Esophagus squamous epithelium (tissue), 4 donors: ENCODE measurements around the gene DNAJA4.

Experiments
- POLR2A ChIP-seq, 4 donors: fragments of 450-650 bp; IDR thresholded peaks; one replicate each; pipeline ENCODE4 v1.6.1; 2017; ENCODE audit warnings: antibody characterized with exemption in 4 of 4, mild to moderate bottlenecking in 4 of 4, moderate library complexity in 3 of 4
- TF ChIP-seq, protein P1 (sequence below), 6 experiments: fragments of 450-650 bp in 4 of 6; fragments of 200-600 bp in 2 of 6; sonication (generic) in 2 of 6; IDR thresholded peaks; one replicate each; pipeline ENCODE4 v1.5.1; 2016 to 2019; ENCODE audit warnings: antibody characterized with exemption in 6 of 6, mild to moderate bottlenecking in 4 of 6, moderate library complexity in 4 of 6

DNA sequence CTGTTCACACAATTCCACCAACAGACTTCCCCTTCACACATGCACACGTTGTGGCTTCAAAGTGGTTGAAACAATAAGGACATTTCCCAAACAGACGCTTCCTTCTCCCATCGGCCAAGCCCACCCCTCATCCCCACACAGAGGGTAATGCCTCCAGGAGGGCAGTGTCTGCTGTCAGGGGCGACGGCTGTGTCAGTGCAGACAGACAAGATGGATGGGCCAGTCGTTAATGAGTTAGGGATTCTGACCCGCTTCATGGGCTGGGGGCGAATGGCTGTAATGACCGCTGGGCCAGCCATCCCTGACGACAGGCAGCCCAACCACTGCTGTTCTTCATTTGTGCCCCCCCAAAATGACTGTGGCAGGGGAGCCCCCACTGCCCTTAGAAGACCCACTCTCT is 55.2 kb downstream of the DNAJA4 start:
- TF ChIP-seq, protein P1, sequence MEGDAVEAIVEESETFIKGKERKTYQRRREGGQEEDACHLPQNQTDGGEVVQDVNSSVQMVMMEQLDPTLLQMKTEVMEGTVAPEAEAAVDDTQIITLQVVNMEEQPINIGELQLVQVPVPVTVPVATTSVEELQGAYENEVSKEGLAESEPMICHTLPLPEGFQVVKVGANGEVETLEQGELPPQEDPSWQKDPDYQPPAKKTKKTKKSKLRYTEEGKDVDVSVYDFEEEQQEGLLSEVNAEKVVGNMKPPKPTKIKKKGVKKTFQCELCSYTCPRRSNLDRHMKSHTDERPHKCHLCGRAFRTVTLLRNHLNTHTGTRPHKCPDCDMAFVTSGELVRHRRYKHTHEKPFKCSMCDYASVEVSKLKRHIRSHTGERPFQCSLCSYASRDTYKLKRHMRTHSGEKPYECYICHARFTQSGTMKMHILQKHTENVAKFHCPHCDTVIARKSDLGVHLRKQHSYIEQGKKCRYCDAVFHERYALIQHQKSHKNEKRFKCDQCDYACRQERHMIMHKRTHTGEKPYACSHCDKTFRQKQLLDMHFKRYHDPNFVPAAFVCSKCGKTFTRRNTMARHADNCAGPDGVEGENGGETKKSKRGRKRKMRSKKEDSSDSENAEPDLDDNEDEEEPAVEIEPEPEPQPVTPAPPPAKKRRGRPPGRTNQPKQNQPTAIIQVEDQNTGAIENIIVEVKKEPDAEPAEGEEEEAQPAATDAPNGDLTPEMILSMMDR (IDR thresholded peaks at IDR 0.05), result no peak
- TF ChIP-seq POLR2A (IDR thresholded peaks at IDR 0.05), result no peak
